GM19438 (cell line): ENCODE results near the gene C10orf105.

Source experiments
- ATAC-seq: cut with Tn5 transposase; IDR thresholded peaks from one replicate; pipeline ENCODE4 v1.9.1; 2021; ENCODE audit warnings: low read depth; ENCODE audit not compliant: unreplicated experiment

C10orf105 gene

GRCh38 chr10:71739358-71739900, 19.9 kb upstream of the C10orf105 start:
- ATAC-seq, result no peak

GRCh38 chr10:71737834-71738197, 18.2 kb upstream of the C10orf105 start:
- no peak for ATAC-seq

- no peak for ATAC-seq
These were observed 17.6 kb upstream of the C10orf105 start for GRCh38 chr10:71737001-71737833.

GRCh38 chr10:71736570-71736952, 17.0 kb upstream of the C10orf105 start:
- no peak for ATAC-seq

- no peak for ATAC-seq
These were observed 16.4 kb upstream of the C10orf105 start for GRCh38 chr10:71735709-71736569.

DNA sequence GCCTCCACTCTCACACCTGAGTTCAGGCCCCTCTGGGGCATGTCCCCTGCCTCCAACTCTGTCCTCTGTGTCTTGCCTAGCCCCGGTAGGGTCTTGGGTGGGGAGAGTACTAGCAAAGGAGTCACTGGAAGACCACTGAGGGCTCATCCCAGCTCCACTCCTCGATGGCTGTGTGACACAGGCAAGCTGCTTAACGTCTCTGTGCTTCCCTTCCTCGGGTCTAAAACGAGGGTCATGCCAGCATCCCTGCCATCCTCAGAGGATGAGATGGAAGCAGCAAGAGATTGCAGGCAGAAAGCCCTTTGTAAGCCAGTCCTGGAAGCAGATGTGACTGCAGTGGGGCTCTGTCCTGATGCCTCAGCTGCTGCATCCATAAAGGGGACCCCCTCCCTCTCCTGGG, 15.2 kb upstream of the C10orf105 start:
- ATAC-seq, result no peak

DNA sequence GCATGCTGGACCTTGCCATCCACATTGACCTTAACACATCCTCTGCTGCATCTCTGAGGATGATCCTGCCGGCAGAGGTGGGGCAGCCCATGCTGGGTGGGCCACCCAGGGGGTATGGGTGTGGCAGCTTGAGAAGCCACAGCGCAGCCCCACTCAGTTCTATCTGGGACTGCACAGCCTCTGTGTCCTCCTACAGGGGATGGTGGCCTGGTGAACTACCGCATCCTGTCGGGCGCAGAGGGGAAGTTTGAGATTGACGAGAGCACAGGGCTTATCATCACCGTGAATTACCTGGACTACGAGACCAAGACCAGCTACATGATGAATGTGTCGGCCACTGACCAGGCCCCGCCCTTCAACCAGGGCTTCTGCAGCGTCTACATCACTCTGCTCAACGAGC, 12.2 kb upstream of the C10orf105 start:
- ATAC-seq, result no peak

DNA sequence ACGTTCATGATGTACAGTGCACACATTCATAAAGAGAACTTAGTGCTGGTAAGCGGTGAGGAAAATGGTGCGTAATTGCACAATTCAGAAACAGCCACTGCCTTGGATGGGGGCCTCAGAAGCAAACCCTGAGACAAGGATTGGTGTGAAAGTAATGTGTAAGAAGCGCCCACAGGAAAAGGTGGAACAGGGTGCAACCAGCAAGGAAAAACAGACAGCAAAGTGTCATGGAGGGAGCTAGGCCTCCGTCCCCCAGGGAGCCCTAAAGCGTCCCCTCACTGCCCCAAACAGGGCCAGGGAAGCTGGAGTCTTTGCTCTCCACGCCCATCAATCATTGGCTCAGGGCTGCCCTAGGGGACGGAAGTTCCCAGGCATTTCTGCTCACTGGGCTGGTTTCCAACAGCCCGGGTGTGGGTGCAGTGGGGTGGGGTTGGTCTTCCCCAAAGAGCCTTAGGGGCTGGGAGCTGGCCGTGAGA, 9.6 kb upstream of the C10orf105 start:
- ATAC-seq, result no peak

DNA sequence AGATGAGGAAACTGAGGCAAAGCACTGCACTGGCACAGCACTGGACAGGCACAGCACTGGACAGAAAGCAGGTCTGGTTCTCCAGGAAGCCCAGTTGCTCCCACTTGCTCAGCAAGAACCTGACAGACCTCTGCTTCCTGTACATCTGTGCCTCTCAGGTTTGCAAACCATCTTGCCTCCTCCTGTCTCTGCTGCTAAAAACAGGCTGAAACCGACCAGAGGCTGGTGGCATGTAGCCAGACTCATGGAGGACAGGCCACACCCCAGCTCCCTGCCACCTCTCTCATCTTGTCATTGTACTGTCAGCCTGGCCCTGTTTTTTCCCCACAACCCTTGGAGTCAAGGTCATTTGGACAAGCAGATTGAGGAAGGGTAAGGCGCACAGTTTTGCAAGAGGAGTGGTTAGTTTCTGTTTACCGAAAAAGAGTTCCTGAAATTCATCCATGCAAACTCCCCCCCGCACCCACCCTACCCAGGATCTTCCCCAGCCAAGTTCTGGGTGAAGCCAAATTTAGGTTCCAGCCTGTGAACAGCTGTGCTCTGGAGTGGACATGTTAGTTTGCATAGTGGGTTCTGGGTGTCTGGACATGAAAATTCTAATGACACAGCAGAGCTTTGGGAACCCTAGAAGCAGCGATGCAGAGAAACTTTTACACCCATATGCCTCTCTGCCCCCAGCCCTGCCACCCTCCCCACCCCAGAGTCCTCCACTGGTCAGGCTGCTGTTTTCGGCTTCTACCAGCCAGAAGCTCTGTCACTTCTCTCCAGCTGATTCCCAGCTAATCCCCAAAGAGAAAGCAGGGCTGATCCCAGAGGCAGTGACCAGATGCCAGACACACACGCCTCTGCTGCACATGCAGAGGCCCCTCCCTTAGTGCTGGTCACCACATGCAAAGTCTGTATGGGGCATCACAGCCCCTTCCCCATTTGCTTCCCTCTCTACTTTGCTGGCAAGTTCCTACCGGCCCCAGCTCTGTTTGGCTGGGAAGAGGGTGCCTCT, 8.5 kb upstream of the C10orf105 start:
- peak; percentile 52 for ATAC-seq

GRCh38 chr10:71727105-71727737, 7.6 kb upstream of the C10orf105 start:
- peak; percentile 42 for ATAC-seq

- no peak for ATAC-seq
These were observed 7.1 kb upstream of the C10orf105 start for GRCh38 chr10:71726580-71727104.

- ATAC-seq, result no peak
These were observed 6.5 kb upstream of the C10orf105 start for GRCh38 chr10:71725998-71726579.

DNA sequence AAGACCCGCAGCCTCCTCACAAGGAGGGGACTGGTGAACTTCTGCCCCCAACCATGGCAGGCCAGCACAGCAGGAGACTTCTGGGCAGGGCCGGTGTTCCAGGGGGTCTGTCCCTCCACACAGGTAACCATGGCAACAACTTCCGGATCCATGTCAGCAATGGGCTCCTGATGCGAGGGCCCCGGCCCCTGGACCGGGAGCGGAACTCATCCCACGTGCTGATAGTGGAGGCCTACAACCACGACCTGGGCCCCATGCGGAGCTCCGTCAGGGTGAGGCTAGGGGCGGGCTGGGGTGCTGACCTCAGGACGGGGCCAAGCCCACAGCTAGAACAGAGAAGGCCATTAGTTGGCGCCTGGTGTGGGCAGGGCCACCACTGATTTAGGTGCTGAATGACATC, 5.7 kb upstream of the C10orf105 start:
- ATAC-seq, result no peak

DNA sequence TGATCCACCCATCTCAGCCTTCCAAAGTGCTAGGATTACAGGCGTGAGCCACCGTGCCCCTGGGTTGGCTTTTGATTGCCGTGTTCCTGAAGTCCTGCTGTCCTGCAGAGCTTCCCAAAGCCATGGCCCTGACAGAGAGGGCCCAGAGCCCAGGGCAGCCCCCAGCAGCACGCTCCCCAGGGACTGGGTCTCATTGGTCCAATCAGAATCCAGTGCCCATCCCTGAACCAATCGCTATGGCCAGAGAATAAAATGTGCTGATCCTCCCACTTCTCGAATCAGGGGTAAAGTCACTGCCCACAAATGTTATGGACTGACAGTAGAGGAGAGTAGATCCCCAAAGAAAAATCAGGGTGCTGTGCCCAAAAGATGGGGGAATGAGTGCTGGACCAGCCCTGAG, 5.0 kb upstream of the C10orf105 start:
- no peak for ATAC-seq

GRCh38 chr10:71723311-71723710, 3.7 kb upstream of the C10orf105 start:
- ATAC-seq, result no peak

DNA sequence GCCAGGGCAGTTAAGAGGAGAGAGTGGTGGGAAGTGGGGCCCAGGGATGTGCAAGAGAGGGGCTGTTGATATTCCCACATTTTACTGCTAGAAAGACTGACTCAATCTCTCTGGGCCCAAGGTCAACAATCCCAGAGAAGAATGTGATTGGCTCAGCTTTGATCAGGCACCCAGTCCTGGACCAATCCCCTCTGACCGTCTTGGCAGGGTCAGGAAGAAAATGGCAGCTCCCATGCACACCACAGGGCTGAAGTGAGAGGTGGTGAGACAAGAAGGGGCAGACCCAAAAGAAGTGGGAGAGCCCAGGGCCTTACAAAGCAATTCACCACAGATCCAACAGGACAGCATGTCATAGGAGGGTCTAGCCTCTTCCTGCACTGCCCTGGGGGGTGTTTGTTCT, 3.3 kb upstream of the C10orf105 start:
- ATAC-seq, result no peak

- ATAC-seq, result no peak
These were observed 1.7 kb upstream of the C10orf105 start for GRCh38 chr10:71721313-71721712.

GRCh38 chr10:71720288-71720687, 710 bp upstream of the C10orf105 start:
- no peak for ATAC-seq

GRCh38 chr10:71719042-71719441, 536 bp downstream of the C10orf105 start:
- ATAC-seq, result no peak
